Activated CD8-positive, alpha-beta memory T cell treated with anti-CD3 and anti-CD28 coated beads for 1 hour (primary cell): ENCODE results near the gene MICB.

Experiments used
- DNase-seq, 2 donors: peaks; one replicate each; pipeline ENCODE4 v3.0.0-alpha.2; 2020; ENCODE audit warnings: low read depth in 1 of 2; ENCODE audit errors: extremely low read depth in 1 of 2

Gene MICB

GRCh38 chr6:31559606-31559957, 61.6 kb downstream of the MICB start:
- no peak for DNase-seq

- no peak for DNase-seq
Observed at GRCh38 chr6:31559958-31560696, 62.2 kb downstream of the MICB start.

GRCh38 chr6:31560697-31561058, 62.7 kb downstream of the MICB start:
- DNase-seq, result no peak
